Fibroblast of the conjunctiva (primary cell): Measurements from ENCODE around the gene ERVMER34-1.
A peak's percentile ranks its signal among the peaks of the same experiment; 100 is the strongest.

ENCODE experiments used
- DNase-seq: peaks from one replicate; pipeline ENCODE4 v3.0.0-alpha.2; 2010; ENCODE audit warnings: low read depth

Gene ERVMER34-1

DNA sequence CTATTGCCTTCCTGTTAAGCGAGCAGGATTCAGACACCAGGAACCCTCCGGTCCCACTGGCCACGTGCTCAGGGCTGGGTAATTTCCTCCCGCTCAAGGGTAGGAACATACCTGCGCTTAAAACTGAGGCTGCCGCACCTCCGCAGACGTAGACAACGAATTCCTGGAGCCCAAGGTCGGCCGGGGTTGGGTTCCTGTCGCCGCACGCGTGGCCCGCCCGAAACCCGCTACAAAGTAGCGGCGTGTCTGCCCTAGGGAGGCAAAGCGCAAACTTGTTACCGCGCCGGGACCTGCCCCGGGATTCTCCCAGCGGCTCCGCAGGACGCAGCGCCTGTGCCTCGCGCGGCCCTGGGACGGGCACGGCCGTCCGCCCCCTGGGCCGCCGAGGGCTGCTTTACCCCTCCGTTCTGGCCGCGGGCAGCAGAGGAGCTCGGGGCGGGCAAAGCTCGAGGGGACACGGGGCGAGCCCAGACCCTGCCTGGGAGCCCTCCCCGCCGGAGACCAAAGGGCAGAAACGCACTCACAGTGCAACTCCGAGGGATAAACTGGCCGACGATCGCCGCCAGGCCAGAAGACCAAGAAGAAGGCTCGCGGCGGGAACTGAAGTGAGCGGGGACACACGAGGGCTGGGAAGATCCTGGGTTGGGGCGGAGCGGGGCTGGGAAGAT, at the start of gene ERVMER34-1:
Gene ERVMER34-1, minus strand, starts transcription at position 607 of the 668 bp plus-strand sequence. CDS start 5,905 bp downstream, outside the sequence.
- no peak for DNase-seq

DNA sequence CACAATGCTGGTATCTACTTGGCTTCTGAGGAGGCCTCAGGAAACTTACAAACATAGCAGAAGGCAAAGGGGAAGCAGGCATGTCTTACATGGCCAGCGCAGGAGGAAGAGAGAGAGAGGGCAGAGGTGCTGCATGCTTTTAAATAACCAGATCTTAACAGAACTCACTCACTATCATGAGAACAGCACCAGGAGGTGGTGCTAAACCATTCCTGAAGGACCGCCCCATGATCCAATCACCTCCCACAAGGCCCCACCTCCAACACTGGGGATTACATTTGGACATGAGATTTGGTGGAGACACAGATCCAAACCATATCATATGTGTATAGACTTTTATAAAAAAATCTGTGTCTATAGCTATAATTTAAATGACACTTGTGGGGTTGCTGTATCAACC, 48.6 kb upstream of the ERVMER34-1 start:
- no peak for DNase-seq

GRCh38 chr4:52795533-52795932, 44.3 kb upstream of the ERVMER34-1 start:
- DNase-seq: no peak

DNA sequence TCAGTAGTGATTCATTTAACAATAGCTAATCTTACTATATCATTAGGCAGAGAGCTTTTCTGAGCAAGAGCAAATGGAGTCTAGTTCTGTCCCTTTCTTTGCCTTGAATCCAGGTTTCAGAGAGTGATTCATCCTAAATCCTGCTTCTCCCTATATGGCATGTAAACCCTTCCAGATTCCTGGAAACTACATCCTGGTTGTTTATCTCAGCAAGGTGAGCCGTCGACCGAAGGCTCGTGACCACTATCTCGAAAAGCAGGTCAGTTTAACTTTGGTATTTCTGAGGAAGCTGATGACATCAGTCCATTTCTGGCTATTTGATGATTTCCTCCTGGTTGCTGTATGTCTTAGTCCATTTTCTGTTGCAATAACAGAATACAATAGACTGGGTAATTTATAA, 40.7 kb upstream of the ERVMER34-1 start:
- no peak for DNase-seq

GRCh38 chr4:52789774-52790173, 38.5 kb upstream of the ERVMER34-1 start:
- no peak for DNase-seq

- DNase-seq: no peak
Measured at GRCh38 chr4:52788806-52789205, 37.6 kb upstream of the ERVMER34-1 start.

GRCh38 chr4:52783069-52783468, 31.8 kb upstream of the ERVMER34-1 start:
- no peak for DNase-seq

DNA sequence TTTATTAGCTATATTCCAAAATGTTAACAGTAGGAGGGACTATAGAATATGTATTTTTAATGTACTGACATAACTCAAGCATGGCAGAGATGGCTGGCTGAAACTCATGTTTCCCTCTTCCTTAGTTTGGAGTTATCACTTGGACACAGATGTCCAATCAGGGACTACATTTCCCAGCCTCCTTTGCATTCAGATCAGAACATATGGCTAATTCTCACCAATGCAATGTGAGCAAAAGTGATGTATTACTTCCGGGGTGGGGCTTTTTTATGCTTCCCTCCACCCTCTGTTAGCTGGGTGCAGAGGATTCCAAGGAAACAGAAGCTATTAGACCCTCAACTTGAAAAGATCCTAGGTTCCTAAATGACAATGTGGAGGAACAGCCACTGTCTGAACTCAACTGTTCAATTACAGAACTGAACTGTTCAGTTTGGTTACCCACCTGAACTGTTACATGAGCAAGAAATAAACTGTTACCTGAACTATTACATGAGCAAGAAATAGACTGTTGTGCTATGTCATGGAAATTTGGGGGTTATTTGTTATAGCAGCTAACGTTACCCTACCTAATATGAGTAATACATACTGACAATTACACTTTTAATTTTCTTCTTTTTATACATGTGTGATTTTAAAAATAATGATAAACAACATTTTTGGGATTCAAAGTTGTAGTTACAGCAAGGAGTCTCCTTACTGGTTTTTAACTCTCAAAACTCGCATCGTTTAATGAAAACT, 29.6 kb upstream of the ERVMER34-1 start:
- DNase-seq: no peak

GRCh38 chr4:52780206-52780605, 29.0 kb upstream of the ERVMER34-1 start:
- peak; percentile 32 for DNase-seq

DNA sequence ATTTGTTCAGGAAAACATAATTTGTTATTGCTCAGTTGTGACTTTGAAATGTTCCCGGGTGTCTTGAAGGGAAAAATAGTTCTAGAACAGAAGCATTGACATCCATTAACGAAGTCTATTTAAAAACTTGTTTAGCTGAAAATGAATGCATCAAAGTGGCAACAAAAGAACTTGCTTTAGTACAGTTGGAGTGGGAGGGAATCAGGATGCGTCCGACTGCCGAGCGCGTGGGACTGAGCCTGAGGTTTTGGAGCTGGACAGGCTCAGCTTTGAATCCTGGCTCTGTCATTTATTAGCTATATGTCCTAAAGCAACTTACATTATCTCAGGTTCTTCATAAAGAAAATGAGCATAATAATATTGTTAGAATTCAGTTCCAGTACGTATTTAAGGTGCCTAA, 9.0 kb upstream of the ERVMER34-1 start:
- DNase-seq: no peak

DNA sequence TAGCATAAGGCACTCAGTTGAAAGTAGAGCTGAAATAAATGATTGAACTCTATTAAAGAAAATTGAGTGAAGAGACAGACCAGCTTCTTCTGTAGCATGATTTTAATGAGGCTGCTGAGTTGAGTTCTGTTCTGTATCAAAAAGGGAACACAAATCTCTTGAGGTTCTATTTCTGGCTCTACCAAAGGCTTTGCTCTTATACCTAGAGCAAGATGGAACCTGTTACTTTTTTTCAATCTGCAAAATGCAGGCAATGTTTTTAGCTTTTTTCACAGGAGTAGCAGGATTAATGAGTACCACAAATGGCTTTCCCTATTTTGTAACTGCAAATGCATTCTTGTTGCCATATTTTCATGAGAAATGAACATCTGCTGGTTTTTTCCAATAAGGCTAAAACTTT, 4.2 kb upstream of the ERVMER34-1 start:
- no peak for DNase-seq

DNA sequence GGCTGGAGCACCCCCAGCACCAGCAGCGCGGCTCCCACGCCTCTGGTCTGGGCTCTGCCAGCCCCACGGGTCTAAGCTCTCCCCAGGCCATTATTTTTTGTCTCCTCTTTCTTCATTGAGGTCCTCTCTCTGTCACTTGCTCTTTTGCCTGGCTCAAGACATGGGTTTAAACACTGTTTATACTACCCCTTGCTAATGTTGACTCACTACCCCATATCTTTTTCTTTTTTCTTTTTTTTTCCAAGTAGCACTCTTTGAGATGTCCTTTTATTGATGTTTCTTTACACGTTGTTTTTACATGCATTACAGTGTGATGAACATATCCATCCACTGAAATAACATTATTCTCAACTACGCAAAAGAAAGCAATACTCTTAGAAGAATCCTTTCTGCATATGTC, 1.7 kb upstream of the ERVMER34-1 start:
- DNase-seq: no peak

GRCh38 chr4:52751487-52751911, 274 bp upstream of the ERVMER34-1 start:
- no peak for DNase-seq

GRCh38 chr4:52750213-52750612, 1.0 kb downstream of the ERVMER34-1 start:
- no peak for DNase-seq

GRCh38 chr4:52748432-52748831, 2.8 kb downstream of the ERVMER34-1 start:
- no peak for DNase-seq

DNA sequence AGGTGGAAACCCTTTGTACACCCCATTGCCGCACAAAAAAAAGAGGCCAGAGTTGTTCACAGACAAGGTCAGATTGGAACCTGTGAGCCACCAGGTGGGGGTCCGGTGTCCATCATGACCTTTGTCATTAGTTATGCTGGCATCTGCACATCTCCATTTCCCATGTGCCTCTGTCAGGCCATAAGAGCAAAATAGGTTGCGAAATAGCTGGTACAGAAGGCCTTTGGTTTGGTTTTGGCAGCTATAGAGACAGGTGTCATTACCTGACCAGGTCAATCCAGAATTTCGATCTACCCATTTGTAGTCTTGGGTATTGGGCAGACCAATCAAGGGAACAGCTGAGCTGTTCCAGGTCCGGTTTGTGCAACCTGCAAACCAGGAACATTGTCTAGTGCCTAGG, 6.6 kb downstream of the ERVMER34-1 start:
- no peak for DNase-seq

GRCh38 chr4:52743444-52744019, 7.7 kb downstream of the ERVMER34-1 start:
- no peak for DNase-seq

GRCh38 chr4:52729586-52729985, 21.6 kb downstream of the ERVMER34-1 start:
- no peak for DNase-seq

GRCh38 chr4:52728691-52729240, 22.5 kb downstream of the ERVMER34-1 start:
- no peak for DNase-seq

DNA sequence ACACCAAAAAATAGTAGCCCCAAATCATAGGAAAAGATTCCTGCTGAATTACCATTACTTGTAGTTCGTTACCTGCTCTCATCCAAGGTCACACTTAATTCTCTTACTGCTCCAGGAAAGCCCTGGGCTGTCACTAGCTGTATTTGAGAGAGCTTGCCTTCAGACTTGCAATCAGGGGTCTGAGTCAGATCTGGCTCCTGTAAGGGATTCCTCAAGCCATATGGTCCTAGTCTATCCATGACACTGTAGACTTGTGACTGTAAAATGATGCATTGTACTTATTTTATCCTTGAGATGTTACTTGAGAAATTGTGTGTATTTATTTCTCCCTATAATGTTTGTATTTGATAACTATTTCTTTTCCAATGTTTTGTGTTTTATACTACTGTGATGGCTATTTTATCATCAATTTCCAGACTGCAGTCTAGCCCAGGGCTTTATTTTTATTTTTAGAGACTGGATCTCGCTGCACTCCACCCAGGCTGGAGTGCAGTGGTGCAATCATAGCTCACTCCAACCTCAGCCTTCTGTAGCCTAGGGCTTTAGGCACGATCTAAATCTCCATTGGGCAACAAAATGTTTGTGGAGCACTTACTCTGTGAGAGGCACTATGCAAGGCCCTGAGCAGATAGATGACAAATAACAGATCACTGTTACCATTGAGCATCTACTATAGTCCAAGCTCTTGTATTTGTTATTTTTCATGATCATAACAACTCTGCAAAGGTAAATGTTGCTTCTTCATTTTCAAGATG, 24.2 kb downstream of the ERVMER34-1 start:
- no peak for DNase-seq

DNA sequence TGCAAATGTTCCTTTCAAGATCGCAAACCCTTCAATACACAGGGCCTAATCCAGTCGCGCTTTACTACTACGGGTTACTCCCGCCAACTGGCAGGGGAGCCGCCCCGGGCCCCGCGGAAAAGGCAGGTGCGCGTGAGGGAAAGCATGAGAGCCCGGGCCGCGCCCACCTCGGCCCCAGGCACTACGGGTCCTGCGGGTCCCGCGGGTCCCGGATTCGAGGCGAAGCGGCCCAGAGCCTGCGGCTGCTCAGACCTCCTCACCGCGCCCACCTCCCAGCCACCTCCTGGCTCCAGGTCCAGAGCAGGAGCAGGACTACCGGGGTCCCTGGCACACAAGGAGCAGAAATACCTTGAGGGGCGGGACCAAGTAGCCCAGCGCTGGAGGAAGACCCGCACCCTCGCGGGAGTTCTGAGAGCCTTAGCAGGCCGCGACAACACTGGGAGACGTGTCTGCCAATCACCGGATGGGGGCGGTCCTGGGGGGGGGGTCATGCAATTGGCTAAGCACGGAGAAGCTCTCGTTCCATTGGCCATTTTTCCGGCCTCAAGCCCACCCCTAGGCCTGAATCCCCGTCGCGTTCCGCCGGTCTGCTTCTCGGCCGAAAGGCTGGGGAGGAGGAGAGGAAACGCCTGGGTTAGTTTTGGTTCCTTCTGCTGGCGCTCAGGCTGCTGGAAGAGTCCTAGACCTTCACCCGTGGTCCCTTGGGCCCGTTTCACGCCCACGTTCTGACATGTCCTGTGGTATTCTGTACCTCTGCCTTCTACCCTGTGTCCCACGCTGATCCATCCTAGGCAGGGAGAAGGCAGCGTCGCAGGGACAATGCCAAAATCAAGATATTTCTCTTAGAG, 29.0 kb downstream of the ERVMER34-1 start:
- peak; percentile 95 for DNase-seq
